ENCODE data around the gene ANKRD2.
A peak's percentile ranks its signal among the peaks of the same experiment; 100 is the strongest.

ANKRD2 gene

GRCh38 chr10:97596101-97597082 is 23.8 kb downstream of the ANKRD2 start:
- DNase-seq (ENCODE audit: low read depth in 3 of 3): no peak

DNA sequence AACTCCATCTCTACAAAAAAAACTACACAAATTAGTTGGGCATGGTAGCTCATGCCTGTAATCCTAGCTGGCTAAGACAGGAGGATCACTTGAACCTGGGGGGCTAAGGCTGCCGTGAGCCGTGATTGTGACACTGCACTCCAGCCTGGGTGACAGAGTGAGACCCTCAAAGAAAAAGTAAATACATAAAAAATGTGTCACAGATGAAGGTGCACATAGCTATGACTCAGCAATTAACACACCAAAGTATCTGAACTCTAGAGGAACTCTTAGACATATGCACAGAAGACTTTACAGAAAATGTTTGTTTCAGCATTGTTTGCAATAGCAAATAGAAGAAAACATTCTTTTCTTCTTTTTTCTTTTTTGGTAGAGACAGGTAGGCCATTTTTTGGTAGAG is 25.2 kb downstream of the ANKRD2 start:
- no peak for DNase-seq (ENCODE audit: low read depth in 3 of 3)

DNA sequence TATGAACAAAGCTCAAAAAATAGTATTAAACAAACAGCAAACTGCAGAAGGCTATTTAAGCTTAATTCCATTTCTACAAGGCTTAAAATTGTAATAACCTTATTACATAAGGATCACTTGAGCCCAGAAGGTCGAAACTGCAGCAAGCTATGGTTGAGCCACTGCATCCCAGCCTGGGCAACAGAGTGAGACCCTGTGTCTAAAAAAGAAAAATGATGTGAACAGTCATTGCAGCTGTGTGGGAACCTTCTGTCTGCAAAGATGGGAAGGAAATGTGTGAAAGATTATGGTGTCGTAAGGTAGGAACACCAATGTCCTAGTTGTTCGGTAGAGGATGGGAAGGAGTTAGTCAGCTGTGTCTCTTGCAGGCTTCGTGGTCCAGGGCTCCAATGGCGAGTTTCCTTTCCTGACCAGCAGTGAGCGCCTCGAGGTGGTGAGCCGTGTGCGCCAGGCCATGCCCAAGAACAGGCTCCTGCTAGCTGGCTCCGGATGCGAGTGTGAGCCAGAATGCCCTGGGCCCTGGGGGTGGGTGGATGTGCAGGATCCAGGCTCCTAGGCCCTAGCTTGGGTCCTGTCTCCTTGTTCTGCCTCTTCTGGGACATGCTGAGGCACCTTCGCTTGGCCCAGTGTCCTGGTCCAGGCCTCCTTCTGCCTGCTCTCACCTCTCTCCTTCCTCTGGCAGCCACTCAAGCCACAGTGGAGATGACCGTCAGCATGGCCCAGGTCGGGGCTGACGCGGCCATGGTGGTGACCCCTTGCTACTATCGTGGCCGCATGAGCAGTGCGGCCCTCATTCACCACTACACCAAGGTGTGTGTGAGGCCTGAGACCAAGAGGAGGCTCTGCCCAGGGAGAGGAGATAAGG is 26.1 kb downstream of the ANKRD2 start:
- no peak for DNase-seq (ENCODE audit: low read depth in 3 of 3)

- DNase-seq (ENCODE audit: low read depth in 3 of 3): no peak
Observed at GRCh38 chr10:97599272-97599619, 26.7 kb downstream of the ANKRD2 start.

- DNase-seq (ENCODE audit: low read depth in 3 of 3): no peak
Observed at GRCh38 chr10:97600616-97601015, 28.0 kb downstream of the ANKRD2 start.

DNA sequence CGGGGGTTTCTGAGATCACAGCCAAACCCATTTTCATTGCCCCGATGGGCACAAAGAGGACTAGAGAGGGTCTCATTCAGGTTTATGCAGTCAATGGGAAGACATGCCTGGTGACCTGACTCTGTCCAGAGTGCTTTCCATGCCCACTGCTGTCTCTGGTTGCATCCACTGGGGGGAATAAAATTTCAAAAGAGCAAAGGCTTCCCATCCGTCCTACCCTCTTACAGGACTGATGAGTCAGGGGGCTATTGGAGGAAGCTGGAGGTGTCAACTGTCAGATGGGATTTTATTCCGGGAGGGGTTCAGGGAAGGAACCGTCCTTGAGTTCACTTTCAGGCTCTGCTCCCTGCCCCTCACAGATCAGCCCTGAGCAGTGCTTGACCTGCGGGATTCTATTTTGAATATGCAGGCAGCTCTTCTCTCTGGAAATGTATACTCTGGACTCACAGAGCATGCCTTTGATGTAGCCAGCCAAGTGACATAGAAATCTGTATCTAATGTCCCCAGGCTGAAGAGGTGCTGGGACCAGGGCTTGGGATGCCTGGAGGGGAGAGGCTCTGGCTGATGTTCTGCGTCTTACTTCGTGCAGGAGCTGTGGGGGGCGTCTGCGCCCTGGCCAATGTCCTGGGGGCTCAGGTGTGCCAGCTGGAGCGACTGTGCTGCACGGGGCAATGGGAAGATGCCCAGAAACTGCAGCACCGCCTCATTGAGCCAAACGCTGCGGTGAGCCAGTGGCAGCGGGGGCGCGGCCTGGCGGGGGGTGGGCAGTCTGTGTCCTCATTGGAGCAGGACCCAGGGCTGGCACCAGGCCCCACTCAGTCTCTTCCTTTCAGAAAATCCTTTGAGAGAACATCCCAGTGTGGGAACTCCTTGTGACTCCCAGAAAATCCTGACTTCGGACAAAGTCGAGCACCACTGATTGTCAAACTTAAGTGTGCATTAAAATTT is 29.0 kb downstream of the ANKRD2 start:
- no peak for DNase-seq (ENCODE audit: low read depth in 3 of 3)

DNA sequence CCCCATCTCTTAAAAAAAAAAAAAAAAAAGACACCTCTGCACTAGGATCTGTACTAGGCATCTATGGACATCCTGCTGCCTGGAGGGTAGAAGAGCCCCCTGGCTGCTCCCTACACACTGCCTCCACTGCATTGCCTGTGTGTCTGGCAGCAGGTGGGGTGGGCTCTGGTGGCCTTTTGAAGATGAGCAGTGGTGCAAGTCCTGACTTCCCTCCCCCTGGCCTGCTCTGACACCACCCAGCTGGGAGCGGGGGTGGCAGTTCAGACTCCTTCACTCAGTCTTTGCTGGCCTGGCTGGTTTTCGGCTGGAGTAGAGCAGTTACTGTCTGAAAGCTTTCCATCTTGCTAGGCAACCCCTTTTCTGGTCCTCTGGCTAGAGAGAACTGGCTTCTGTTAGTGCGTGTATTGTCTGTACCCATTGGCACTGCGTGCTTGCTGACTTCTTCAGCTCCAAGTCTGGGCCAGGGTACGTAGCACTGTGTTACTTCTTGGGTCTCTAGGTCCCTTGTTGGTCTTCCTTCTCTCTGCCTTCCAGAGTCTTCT is 34.6 kb downstream of the ANKRD2 start:
- no peak for DNase-seq (ENCODE audit: low read depth in 3 of 3)

- no peak for DNase-seq (ENCODE audit: low read depth in 3 of 3)
Observed at GRCh38 chr10:97608991-97609561, 36.5 kb downstream of the ANKRD2 start.

- DNase-seq (ENCODE audit: low read depth in 3 of 3): no peak
Observed at GRCh38 chr10:97611473-97611872, 38.9 kb downstream of the ANKRD2 start.

- DNase-seq (ENCODE audit: low read depth in 3 of 3): no peak
Observed at GRCh38 chr10:97612386-97612785, 39.8 kb downstream of the ANKRD2 start.

DNA sequence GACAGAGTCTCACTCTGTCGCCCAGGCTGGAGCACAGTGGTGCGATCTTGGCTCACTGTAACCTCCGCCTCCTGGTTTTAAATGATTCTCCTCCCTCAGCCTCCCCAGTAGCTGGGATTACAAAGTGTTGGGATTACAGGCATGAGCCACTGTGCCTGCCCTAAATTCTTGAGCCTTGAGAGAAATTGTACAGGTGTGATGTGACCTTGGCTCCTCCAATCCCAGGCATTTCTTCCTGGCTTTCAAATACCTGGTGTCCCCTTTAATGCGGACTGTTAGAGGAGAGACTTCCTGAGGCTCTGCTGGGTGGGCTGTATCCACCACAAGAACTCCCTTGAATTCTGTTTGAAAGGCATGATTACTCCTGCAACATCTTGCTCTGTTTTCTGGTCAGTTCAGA is 45.7 kb downstream of the ANKRD2 start:
- DNase-seq (ENCODE audit: low read depth in 3 of 3): no peak

DNA sequence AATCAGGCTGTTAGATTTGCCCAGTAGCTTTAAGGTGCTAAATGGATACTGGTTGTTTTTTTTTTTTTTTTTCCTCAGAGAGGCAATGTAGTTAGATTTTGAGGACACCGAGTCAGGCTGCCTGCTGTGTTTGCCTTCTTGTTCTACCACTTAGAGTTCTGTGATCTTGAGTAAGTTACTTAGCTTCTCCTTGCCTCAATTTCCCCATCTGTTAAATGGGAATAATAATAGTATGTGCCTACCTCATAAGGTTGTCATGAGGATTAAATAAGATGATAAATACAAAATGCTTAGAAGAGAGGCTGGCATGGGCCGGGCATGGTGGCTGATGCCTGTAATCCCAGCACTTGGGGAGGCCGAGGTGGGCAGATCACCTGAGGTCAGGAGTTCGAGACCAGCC is 46.2 kb downstream of the ANKRD2 start:
- no peak for DNase-seq (ENCODE audit: low read depth in 3 of 3)

DNA sequence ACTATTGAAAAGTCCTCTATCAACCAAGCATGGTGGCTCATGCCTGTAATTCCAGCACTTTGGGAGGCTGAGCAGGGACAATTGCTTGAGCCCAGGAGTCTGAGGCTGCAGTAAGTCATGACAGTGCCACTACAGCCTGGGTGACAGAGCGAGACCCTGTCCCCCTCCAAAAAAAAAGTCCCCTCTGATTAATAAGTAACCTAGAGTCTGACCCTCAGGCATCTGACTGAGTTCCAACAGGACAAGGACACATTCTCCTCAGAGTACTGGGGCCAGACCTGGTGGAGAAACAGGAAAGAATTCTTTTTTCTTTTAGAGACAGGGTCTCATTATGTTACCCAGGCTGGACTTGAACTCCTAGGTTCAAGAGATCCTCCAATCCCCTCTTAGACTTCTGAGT is 50.7 kb downstream of the ANKRD2 start:
- no peak for DNase-seq (ENCODE audit: low read depth in 3 of 3)

GRCh38 chr10:97627731-97628130 is 55.2 kb downstream of the ANKRD2 start:
- no peak for DNase-seq (ENCODE audit: low read depth in 3 of 3)

DNA sequence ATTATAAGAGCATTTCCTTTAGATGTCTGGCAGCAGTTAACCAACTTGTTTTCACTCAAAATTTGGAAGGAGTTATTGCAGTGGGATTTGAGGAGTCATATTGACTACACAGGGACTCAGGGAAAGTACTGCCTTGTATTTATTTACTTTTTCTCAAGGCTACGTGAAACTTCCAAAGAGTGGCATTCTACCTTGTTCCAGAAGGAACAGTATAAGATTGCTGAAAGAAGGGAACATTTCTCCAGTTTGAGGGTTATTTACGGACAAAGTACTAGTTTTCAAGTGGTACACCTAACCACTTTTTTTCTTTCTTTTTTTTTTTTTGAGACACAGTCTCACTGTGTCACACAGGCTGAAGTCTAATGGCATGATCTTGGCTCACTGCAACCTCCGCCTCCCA is 55.6 kb downstream of the ANKRD2 start:
- no peak for DNase-seq (ENCODE audit: low read depth in 3 of 3)

DNA sequence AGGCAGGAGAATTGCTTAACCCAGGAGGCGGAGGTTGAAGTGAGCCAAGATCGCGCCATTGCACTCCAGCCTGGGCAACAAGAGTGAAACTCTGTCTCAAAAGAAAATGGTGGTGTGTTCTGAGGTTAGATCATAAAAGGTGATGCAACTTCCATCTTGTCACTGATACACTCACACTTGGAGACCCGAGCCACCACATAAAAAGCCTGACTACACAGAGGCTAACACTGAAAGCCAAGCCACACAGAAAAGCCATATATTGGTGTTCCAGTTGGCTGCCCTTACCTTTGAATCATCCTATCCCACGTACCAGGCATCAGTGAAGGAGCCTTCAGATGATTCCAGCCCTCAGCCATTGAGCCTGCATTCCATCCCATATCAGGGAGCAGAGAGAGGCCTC is 56.7 kb downstream of the ANKRD2 start:
- DNase-seq (ENCODE audit: low read depth in 3 of 3): no peak

GRCh38 chr10:97631098-97631497 is 58.5 kb downstream of the ANKRD2 start:
- no peak for DNase-seq (ENCODE audit: low read depth in 3 of 3)

DNA sequence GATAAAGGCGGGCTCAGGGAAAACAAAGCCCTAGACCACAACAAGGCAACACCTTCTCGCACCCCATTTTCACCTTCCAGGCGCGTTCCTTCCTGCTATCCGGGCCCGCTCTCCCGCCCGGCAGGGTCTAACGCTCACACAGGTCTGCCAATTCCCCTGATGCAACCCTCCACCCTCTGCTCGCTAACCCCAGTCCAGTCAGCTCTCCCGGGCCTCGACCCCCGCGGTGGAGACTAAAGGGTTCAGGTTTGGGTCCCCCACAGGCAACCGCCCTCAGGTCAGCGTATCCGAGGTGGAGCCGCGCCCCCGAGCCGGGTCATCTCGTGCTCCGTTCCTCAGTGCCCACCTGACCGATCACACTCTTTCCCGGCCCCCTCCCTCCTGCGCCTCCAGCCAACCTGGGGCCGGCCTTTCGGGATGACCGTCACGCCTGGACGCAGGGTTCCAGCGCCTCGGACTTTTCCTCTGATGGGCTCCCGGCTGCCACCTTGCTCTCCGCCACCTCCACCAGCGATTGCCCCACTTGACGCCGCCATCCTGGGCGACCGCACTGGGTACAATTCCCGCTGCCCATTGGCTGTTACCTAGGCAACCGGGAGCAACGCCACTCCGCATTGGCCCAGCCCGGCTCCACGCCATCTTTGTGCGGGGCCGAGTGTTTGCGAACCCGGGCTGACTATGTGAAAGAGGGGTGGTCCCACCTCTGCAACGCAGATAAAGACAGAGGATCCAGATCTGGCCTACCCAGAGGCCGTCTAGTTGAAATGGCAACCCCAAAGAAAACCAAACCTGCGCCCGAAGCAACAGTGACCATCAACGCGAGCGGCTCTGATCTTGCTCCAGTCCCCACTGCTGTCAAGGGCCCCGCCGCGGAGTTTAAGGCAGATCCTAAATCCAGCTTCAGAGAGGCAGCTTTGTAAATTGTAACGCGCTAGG is 60.6 kb downstream of the ANKRD2 start, which contains the start of gene MORN4:
Gene MORN4, minus strand, starts transcription at position 552 of the 936 bp plus-strand sequence. CDS start 13,847 bp downstream, outside the sequence.
- peak; percentile 82 to 89 (median 88) for DNase-seq (ENCODE audit: low read depth in 3 of 3)
